Central memory CD8-positive, alpha-beta T cell (primary cell): ENCODE measurements around the gene KIAA1755.

Experiments used
- ATAC-seq: fragments of 150-1000 bp; cut with Tn5 transposase; replicated peaks from 2 replicates; pipeline ENCODE4 v1.10.0; 2022; ENCODE audit warnings: mild to moderate bottlenecking, moderate FRiP score, moderate number of reproducible peaks; ENCODE audit not compliant: poor library complexity, severe bottlenecking; ENCODE audit errors: extremely low read depth
- DNase-seq, 2 donors: peaks; one replicate each; pipeline ENCODE4 v3.0.0; 2021; ENCODE audit warnings: low spot score in 2 of 2
- H3K27ac Mint-ChIP-seq: one replicate; pipeline ENCODE4 v1.8.0; 2022; ENCODE audit warnings: low read depth, mild to moderate bottlenecking, moderate library complexity, mixed read lengths
- H3K27me3 Mint-ChIP-seq: one replicate; pipeline ENCODE4 v1.8.0; 2022; ENCODE audit warnings: mixed read lengths
- H3K36me3 Mint-ChIP-seq: one replicate; pipeline ENCODE4 v1.8.0; 2022; ENCODE audit warnings: mild to moderate bottlenecking, moderate library complexity, mixed read lengths; ENCODE audit not compliant: insufficient read depth
- H3K4me1 Mint-ChIP-seq: one replicate; pipeline ENCODE4 v1.8.0; 2022; ENCODE audit warnings: mixed read lengths
- H3K4me3 Mint-ChIP-seq: one replicate; pipeline ENCODE4 v1.8.0; 2022; ENCODE audit warnings: mild to moderate bottlenecking, moderate library complexity, mixed read lengths
- H3K9me3 Mint-ChIP-seq: one replicate; pipeline ENCODE4 v1.8.0; 2022; ENCODE audit warnings: mixed read lengths

Gene KIAA1755

GRCh38 chr20:38168791-38169589 lies 91.5 kb downstream of the KIAA1755 start:
- peak overlapping the region; percentile 68 for H3K27ac Mint-ChIP-seq
- ATAC-seq: peak; percentile 36

GRCh38 chr20:38167851-38168760 lies 92.4 kb downstream of the KIAA1755 start:
- ATAC-seq: no peak
- DNase-seq: no peak
- peaks cover 2% of the 10 kb centered on the region for H3K36me3 Mint-ChIP-seq
- no peak overlapping the region for H3K4me3 Mint-ChIP-seq
- H3K9me3 Mint-ChIP-seq: no peaks in the 10 kb centered on the region
- peaks cover 7% of the 10 kb centered on the region for H3K4me1 Mint-ChIP-seq
- no peak overlapping the region for H3K27ac Mint-ChIP-seq
- peaks cover 51% of the 10 kb centered on the region for H3K27me3 Mint-ChIP-seq

More at GRCh38 chr20:38168791-38169589, 91.5 kb downstream of the KIAA1755 start:
- Mint-ChIP-seq H3K9me3 (no peaks in the 10 kb centered on the region), H3K4me1 (peaks cover 7% of the 10 kb centered on the region), H3K27me3 (peaks cover 42% of the 10 kb centered on the region), H3K36me3 (peaks cover 2% of the 10 kb centered on the region), H3K4me3 (no peak overlapping the region)
- DNase-seq: no peak

GRCh38 chr20:38167328-38167850 lies 93.1 kb downstream of the KIAA1755 start:
- H3K36me3 Mint-ChIP-seq: peaks cover 2% of the 10 kb centered on the region

GRCh38 chr20:38166703-38167233 lies 93.8 kb downstream of the KIAA1755 start:
- ATAC-seq: no peak
- no peaks in the 10 kb centered on the region for H3K9me3 Mint-ChIP-seq
- peaks cover 58% of the 10 kb centered on the region for H3K27me3 Mint-ChIP-seq
- peaks cover 2% of the 10 kb centered on the region for H3K36me3 Mint-ChIP-seq
- H3K27ac Mint-ChIP-seq: no peak overlapping the region
- no peak for DNase-seq
- no peak overlapping the region for H3K4me3 Mint-ChIP-seq
- peaks cover 7% of the 10 kb centered on the region for H3K4me1 Mint-ChIP-seq

More at GRCh38 chr20:38167328-38167850, 93.1 kb downstream of the KIAA1755 start:
- no peaks in the 10 kb centered on the region for H3K9me3 Mint-ChIP-seq
- DNase-seq (no peak), ATAC-seq (no peak)
- no peak overlapping the region for H3K4me3 Mint-ChIP-seq
- peaks cover 7% of the 10 kb centered on the region for H3K4me1 Mint-ChIP-seq
- H3K27ac Mint-ChIP-seq: no peak overlapping the region
- H3K27me3 Mint-ChIP-seq: peaks cover 58% of the 10 kb centered on the region

- Mint-ChIP-seq H3K36me3 (peaks cover 2% of the 10 kb centered on the region), H3K9me3 (no peaks in the 10 kb centered on the region), H3K27ac (no peak overlapping the region), H3K4me1 (peaks cover 7% of the 10 kb centered on the region), H3K27me3 (peaks cover 51% of the 10 kb centered on the region), H3K4me3 (no peak overlapping the region)
- ATAC-seq: no peak
- DNase-seq: no peak
These were observed 94.4 kb downstream of the KIAA1755 start for GRCh38 chr20:38165966-38166702.

- Mint-ChIP-seq H3K36me3 (peaks cover 2% of the 10 kb centered on the region), H3K4me3 (no peak within 1 kb of the TSS), H3K4me1 (peaks cover 7% of the 10 kb centered on the region)
These were observed 95.2 kb downstream of the KIAA1755 start, which contains the start of gene TGM2 for GRCh38 chr20:38165089-38165965. TSS of gene TGM2 (minus strand) at chr20:38165270. CDS start at chr20:38165198, 72 bp downstream.

GRCh38 chr20:38164624-38165088 lies 95.9 kb downstream of the KIAA1755 start:
- peaks cover 7% of the 10 kb centered on the region for H3K4me1 Mint-ChIP-seq
- H3K9me3 Mint-ChIP-seq: no peaks in the 10 kb centered on the region
- DNase-seq (no peak), ATAC-seq (no peak)
- H3K27ac Mint-ChIP-seq: no peak overlapping the region
- no peak overlapping the region for H3K4me3 Mint-ChIP-seq
- H3K27me3 Mint-ChIP-seq: peaks cover 40% of the 10 kb centered on the region
- H3K36me3 Mint-ChIP-seq: peaks cover 2% of the 10 kb centered on the region

More at GRCh38 chr20:38165089-38165965, 95.2 kb downstream of the KIAA1755 start, which contains the start of gene TGM2:
- DNase-seq (peak; percentile 21 to 27), ATAC-seq (peak; percentile 58)
- no peak within 1 kb of the TSS for H3K27ac Mint-ChIP-seq
- H3K9me3 Mint-ChIP-seq: no peaks in the 10 kb centered on the region
- peaks cover 43% of the 10 kb centered on the region for H3K27me3 Mint-ChIP-seq

- Mint-ChIP-seq H3K27me3 (peaks cover 40% of the 10 kb centered on the region), H3K9me3 (no peaks in the 10 kb centered on the region), H3K27ac (no peak overlapping the region), H3K4me3 (no peak overlapping the region), H3K36me3 (peaks cover 2% of the 10 kb centered on the region), H3K4me1 (peaks cover 7% of the 10 kb centered on the region)
- ATAC-seq (no peak), DNase-seq (no peak)
These were observed 96.5 kb downstream of the KIAA1755 start for GRCh38 chr20:38164069-38164468.

GRCh38 chr20:38162878-38163875 lies 97.4 kb downstream of the KIAA1755 start:
- ATAC-seq (no peak), DNase-seq (no peak)
- H3K36me3 Mint-ChIP-seq: peaks cover 2% of the 10 kb centered on the region
- no peaks in the 10 kb centered on the region for H3K9me3 Mint-ChIP-seq
- H3K4me3 Mint-ChIP-seq: no peak overlapping the region
- H3K4me1 Mint-ChIP-seq: peaks cover 7% of the 10 kb centered on the region
- peaks cover 40% of the 10 kb centered on the region for H3K27me3 Mint-ChIP-seq
- H3K27ac Mint-ChIP-seq: no peak overlapping the region

GRCh38 chr20:38162149-38162548 lies 98.4 kb downstream of the KIAA1755 start:
- no peak overlapping the region for H3K27ac Mint-ChIP-seq
- peaks cover 7% of the 10 kb centered on the region for H3K4me1 Mint-ChIP-seq
- no peak for DNase-seq
- peaks cover 2% of the 10 kb centered on the region for H3K36me3 Mint-ChIP-seq
- no peak for ATAC-seq
- H3K4me3 Mint-ChIP-seq: no peak overlapping the region
- peaks cover 40% of the 10 kb centered on the region for H3K27me3 Mint-ChIP-seq
- no peaks in the 10 kb centered on the region for H3K9me3 Mint-ChIP-seq
